IPS DF 4.7 (cell line): ENCODE results near the gene SLC27A6.

Experiments
- DNase-seq: peaks from one replicate; pipeline ENCODE4 v3.0.0-alpha.2; 2013; ENCODE audit warnings: low spot score; ENCODE audit errors: extremely low read depth

SLC27A6 gene

GRCh38 chr5:129063483-129064113, 98.3 kb downstream of the SLC27A6 start:
- DNase-seq: no peak

DNA sequence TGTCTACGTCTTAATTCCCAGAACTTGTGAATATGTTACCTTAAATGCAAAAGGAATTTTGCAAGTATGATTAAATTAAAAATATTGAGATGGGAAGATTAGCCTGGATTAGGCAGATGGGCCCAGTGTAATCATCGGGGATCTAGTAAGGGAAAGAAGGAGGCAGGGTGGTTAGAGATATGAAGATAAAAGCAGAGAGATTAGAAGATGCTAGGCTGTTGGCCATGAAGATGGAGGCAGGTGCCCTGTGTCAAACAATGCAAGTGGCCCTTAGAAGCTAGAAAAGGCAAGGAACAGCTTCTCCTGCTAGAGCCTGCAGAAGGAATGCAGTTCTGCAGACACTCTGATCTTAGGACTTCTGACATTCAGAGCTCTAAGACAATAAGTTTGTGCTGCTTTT, 100.4 kb downstream of the SLC27A6 start:
- DNase-seq: no peak

- no peak for DNase-seq
Observed at GRCh38 chr5:129067745-129068144, 102.5 kb downstream of the SLC27A6 start.

DNA sequence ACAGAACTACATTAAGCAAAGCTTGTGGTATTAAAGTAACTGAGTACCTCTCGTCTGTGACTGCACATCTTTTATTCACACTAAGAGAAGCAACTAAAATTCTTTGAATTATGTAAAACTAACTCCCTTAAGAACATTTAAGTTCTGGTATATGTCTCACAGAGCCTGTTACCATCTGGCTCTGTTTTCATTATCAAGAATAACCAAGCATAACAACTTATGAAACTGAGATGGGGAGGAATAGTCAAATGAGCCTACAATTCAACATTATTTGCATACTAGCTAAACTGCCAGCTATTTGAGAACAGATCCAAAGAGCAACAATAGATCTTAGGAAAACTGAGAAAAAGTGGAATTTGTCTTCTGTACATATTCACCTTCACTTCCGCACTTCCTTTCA, 104.0 kb downstream of the SLC27A6 start:
- no peak for DNase-seq

DNA sequence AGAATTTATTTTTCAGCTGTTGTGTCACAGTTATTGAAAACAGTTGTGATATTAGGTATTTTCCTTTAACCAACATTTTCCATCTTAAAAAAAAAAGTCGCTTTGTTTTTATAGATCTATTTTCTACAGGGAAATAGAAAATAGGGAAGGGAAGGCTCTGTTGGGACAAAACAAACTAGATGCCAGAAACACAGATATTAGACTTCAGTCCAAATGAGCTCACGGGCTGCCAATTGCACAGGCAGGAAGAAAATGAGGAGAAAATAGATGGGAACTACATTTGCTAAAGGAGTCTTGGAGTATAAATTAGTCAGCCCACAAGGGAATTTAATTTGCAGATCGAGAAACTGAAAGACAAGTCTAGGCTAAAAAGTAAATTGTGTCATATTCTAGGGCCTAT, 107.8 kb downstream of the SLC27A6 start:
- DNase-seq: no peak

GRCh38 chr5:129074903-129075302, 109.6 kb downstream of the SLC27A6 start:
- DNase-seq: no peak

DNA sequence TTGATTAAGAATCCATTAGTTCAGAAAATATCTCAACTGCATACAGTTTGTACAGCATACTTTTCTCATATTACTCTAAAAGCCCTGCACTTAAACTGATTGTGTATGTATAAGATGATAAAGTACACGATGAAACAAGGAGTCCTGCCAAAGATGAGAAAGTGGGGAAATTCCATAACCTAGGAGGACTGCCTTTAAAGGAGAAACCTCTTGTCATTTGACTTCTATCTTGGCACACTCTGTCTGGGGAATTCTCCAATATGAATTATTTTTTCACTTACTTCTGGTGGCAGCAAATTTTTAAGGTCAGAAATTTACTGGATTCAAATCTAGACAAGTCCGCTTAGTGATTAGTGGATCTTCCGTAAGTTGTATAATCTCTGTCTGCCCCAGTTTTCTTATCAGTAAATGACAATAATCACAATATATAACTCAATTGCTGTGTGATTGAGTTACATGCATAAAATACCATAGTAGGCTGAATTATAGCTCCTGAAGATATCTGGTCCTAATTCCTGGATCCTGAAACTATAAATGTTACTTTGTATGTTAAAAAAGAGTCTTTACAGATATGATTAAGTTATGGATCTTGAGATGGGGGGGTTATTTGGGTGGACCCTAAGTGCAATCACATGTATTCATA, 112.3 kb downstream of the SLC27A6 start:
- DNase-seq: no peak

- no peak for DNase-seq
Observed at GRCh38 chr5:129078247-129078646, 113.0 kb downstream of the SLC27A6 start.

- no peak for DNase-seq
Observed at GRCh38 chr5:129078660-129079059, 113.4 kb downstream of the SLC27A6 start.

GRCh38 chr5:129079496-129079895, 114.2 kb downstream of the SLC27A6 start:
- DNase-seq: no peak

DNA sequence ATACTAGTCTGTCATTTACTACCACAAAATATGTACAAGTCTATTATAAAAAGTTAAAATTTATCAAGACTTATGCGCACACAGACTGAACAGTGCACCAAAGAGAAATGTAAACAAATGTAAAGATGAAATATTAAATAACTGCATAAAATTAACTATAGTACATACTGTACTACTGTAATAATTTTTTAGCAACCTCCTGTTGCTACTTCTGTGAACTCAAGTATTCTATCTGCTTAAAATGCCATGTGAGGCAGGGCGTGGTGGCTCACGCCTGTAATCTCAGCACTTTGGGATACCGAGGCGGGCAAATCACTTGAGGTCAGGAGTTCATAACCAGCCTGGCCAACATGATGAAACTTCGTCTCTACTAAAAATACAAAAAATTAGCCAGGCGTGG, 115.5 kb downstream of the SLC27A6 start:
- no peak for DNase-seq

- no peak for DNase-seq
Observed at GRCh38 chr5:129082225-129083136, 117.2 kb downstream of the SLC27A6 start.
